HG02938 (cell line): ENCODE data around the gene AK1.

ENCODE experiments used
- ATAC-seq: cut with Tn5 transposase; IDR thresholded peaks from one replicate; pipeline ENCODE4 v1.9.1; 2021; ENCODE audit warnings: mild to moderate bottlenecking, moderate library complexity; ENCODE audit not compliant: unreplicated experiment

AK1 gene

DNA sequence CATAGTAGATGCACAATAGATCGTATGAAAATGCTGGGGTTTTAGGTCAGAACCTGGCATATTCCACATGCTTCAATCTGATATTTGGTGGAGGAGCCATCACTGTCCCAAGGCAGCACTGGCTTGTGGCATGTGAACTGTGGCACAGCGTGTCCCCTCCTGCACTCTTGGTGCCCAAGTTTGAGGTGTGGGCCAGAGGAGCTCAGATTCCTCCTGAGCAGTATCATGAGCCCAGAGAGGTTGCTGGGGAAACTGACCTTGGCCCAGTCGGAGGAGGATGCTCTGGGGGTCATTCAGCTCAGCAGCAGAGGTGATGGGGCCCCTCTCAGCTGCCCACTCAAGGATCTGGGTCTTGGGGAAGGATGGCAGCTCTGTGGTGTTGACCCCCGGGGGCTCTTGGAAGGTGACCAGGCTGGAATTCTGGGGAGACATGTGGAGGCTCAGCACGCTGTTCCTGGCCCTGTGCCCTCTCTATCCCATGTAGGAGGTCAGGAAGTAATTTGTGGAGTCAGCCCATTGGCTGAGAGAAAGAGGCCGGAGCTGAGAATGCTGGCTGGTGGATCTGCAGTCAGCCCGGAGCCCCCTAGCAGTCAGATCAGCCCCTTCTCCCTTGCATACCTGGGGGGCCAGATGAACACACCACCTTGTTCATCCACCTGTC is 51.1 kb downstream of the AK1 start:
- no peak for ATAC-seq

DNA sequence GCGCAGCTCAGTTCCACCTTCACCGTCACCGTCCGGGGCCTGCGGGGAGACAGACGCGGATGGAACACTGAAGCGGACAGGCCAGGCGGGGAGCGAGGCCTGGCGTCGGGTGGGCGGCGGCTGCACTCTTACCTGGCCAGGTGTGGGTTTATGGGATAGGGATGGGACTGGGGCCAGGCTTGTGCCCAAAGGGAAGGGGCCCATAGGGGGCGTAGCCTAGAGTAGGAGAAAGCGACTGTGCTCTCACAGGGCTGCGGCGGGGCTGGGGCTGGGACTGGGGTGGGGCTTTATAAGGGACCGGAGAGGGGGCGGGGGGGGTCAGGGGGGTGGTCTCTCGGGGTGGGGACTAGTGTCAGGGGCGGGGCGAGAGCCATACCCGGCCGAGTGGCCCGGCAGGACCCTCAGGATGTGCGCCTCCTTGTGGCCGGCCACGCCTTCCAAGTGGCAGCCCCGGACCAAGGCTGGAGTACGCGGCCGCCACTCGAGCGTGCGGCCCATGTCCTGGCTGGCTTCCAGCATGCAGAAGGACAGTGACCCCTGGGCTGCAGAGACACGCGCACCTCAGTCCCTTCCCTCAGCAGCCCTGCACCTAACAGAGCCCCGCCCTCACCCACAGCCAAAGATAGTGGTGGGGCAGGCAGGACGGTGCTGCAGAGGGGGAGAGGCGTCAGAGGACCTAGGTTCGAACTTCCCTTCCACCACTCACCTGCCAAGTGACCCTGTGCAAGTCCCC is 52.0 kb downstream of the AK1 start:
- ATAC-seq = no peak

DNA sequence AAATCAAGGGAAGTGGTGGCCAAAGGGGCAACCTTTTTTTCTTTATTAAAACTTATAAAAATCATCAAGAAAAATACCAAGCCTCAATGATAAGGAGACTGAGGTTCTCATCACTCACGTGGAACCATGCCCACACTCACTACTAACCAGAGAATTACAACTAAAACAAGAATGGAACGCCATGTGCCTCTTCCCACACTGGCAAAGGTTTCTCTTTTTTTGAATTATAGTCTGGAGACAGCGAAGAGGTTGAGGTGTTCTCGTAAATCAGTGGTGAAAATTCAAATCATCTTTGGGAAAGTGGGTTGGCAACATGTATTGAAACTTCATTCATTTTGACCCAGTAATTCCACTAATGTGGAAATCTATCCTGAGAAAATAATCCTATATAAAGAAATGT is 55.4 kb downstream of the AK1 start:
- ATAC-seq = no peak

DNA sequence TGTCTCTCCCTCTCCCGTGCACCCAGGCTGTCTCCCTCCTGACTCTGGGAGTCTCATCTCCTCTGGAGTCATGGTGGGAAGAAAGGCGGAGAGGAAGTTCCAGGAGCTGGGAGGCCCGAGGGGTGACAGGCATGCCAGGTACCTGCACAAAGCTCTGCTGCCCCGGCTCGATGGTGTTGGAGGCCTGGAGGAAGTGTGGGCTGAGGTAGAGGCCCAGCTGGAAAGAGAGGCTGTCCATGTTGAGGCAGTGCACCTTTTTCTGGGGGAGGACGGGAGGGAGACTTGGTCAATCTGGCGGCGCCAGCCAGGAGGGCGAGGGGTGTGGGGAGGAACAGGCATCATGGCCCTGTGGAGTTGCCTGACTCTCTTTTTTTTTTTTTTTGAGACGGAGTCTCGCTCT is 58.9 kb downstream of the AK1 start:
- no peak for ATAC-seq

DNA sequence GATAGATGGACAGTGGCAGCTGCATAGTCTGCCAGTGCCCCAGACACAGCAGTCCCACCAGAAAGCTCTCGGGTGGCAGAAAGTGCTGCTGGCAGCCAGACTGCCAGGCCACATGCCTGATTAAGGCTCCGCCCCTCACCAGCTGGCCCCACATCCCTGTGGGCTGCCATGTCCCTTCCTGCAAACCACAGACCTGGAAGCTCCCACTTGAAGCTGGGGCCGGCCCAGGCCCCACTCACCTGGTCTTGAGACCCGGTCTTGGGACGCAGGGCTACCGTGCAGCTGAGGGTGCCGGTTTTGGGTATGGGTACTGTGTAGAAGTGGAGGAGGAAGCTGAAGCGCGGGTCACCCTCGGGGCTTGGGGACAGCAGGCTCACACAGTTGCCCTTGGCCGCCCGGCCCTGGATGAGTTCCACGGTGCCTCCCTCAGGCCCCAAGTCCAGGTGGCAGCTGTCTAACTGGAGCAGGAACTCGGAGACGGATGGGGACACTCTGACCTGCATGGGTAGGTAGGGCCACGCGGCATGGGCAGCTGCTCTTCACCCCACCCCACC is 59.5 kb downstream of the AK1 start:
- ATAC-seq = no peak

DNA sequence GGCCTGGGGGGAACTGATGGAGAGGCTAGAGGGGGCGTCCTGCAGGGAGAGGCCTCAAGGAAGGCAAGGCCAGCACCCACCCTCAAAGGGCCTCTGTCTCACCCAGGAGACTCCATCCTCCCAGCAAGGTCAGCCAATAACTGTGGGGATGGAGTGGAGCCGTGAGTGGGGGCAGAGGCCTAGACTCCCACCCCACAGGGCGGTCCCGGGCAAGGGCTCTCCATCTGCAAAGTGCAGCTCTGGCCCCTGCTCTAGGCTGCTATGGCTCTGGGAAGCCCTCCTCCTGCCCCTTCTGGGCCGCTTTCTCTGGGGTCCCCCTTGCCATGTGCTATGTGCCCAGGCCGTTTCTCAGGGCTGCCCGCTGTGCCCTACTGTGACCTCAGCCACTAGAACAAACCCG is 60.7 kb downstream of the AK1 start:
- no peak for ATAC-seq
